GM12878 (cell line): ENCODE measurements around the gene OTX2. TPM values are rescaled to one million over a fixed set of nuclear protein-coding genes. Genes with fewer than 3 reads are reported as not detected.

ENCODE experiments used
- ATAC-seq: fragments of 200-7000 bp; cut with Tn5 transposase; 3 replicates; pipeline ENCODE4 v1.9.1; 2020; ENCODE audit warnings: mild to moderate bottlenecking, moderate library complexity
- BruUV-seq: library from RNA; stranded (reverse); fragments of 400-500 nt; replicated peaks from 2 replicates; lab custom pipeline; 2021; lab: Mats Ljungman, UMichigan
- CTCF ChIA-PET: fragments of 300-600 bp; sonication (Branson Sonifier 250); formaldehyde crosslinking; extraction: SDS; loops from one replicate; lab custom pipeline; 2021; ENCODE audit warnings: inconsistent platforms; lab: Yijun Ruan, JAX
- POLR2A ChIA-PET: fragments of 350-600 bp; formaldehyde crosslinking; extraction: SDS; loops from one replicate; lab custom pipeline; 2021; ENCODE audit warnings: inconsistent platforms; lab: Charles Lee
- RAD21 ChIA-PET: fragments of 300-600 bp; sonication (Branson Sonifier 250); formaldehyde crosslinking; loops from one replicate; lab custom pipeline; 2023; ENCODE audit warnings: antibody characterized with exemption; ENCODE audit not compliant: unreplicated experiment; lab: Charles Lee
- SMC1A ChIA-PET: fragments of 300-600 bp; sonication (Branson Sonifier 250); formaldehyde crosslinking; loops from one replicate; lab custom pipeline; 2023; ENCODE audit not compliant: unreplicated experiment, uncharacterized antibody; lab: Charles Lee
- DNase-seq: peaks from one replicate; pipeline ENCODE4 v3.0.0-alpha.2; 2011; ENCODE audit warnings: low read depth, low spot score
- FAIRE-seq: peaks from 3 replicates; lab custom pipeline; 2011; peaks lifted over from hg19 to GRCh38; lab: Jason Lieb, UNC
- H2AFZ ChIP-seq: 2 replicates; pipeline ENCODE4 v1.6.0; 2011; ENCODE audit warnings: low read depth, low read length, control low read depth; ENCODE audit not compliant: control insufficient read depth
- H3K27ac ChIP-seq: 2 replicates; pipeline ENCODE4 v1.5.1; 2011; ENCODE audit warnings: control low read depth; ENCODE audit not compliant: control insufficient read depth, insufficient read depth
- H3K27me3 ChIP-seq, 2 experiments: replicated peaks in 1 of 2; 2 replicates each; pipeline versions ENCODE4 v1.6.0 to v1.6.1; 2011; ENCODE audit warnings: low read length in 1 of 2; ENCODE audit not compliant: control insufficient read depth in 2 of 2, insufficient read depth in 2 of 2
- H3K36me3 ChIP-seq, 2 experiments: 2 replicates each; pipeline ENCODE4 v1.5.1; 2011; ENCODE audit warnings: low read length in 1 of 2; ENCODE audit not compliant: control insufficient read depth in 2 of 2, insufficient read depth in 2 of 2
- H3K4me1 ChIP-seq: 2 replicates; pipeline ENCODE4 v1.6.1; 2011; ENCODE audit warnings: mild to moderate bottlenecking, low read length, moderate library complexity, mixed read lengths; ENCODE audit not compliant: control insufficient read depth, insufficient read depth
- H3K4me2 ChIP-seq: 2 replicates; pipeline ENCODE4 v1.6.0; 2011; ENCODE audit warnings: control low read depth; ENCODE audit not compliant: control insufficient read depth, insufficient read depth
- H3K4me3 ChIP-seq: fragments of 200-600 bp; sonication (generic); 2 replicates; pipeline ENCODE4 v1.5.1; 2016
- H3K79me2 ChIP-seq: 2 replicates; pipeline ENCODE4 v1.6.0; 2011; ENCODE audit warnings: low read length; ENCODE audit not compliant: control insufficient read depth, insufficient read depth
- H3K9ac ChIP-seq: 2 replicates; pipeline ENCODE4 v1.8.0; 2011; ENCODE audit warnings: low read length, control low read depth, mixed read lengths; ENCODE audit not compliant: control insufficient read depth, insufficient read depth
- H3K9me3 ChIP-seq: replicated peaks from 3 replicates; pipeline ENCODE4 v1.5.1; 2011; ENCODE audit warnings: mild to moderate bottlenecking, low read length; ENCODE audit not compliant: control insufficient read depth, insufficient read depth
- H4K20me1 ChIP-seq: 2 replicates; pipeline ENCODE4 v1.6.0; 2011; ENCODE audit not compliant: control insufficient read depth, insufficient read depth
- ATF7 ChIP-seq: fragments of 450-650 bp; IDR thresholded peaks from 2 replicates; pipeline ENCODE4 v1.6.1; 2016; ENCODE audit warnings: low read depth, mild to moderate bottlenecking
- CHD1 ChIP-seq: IDR thresholded peaks from 2 replicates; pipeline ENCODE4 v1.6.1; 2012; ENCODE audit warnings: low read depth, low read length, improper control_type of control experiment
- IKZF1 ChIP-seq: fragments of 450-650 bp; conservative IDR thresholded peaks from 2 replicates; pipeline ENCODE4 v1.6.1; 2017; ENCODE audit warnings: antibody characterized with exemption, mild to moderate bottlenecking
- KAT2A ChIP-seq: conservative IDR thresholded peaks from 2 replicates; pipeline ENCODE4 v1.6.1; 2011; ENCODE audit warnings: low read depth, low read length; ENCODE audit not compliant: control insufficient read depth
- KDM1A ChIP-seq: fragments of 200-600 bp; sonication (generic); IDR thresholded peaks from 2 replicates; pipeline ENCODE4 v1.6.1; 2016; ENCODE audit warnings: borderline replicate concordance
- LARP7 ChIP-seq: fragments of 450-650 bp; IDR thresholded peaks from 2 replicates; pipeline ENCODE4 v1.6.1; 2017; ENCODE audit warnings: mild to moderate bottlenecking
- NFYB ChIP-seq: IDR thresholded peaks from 2 replicates; pipeline ENCODE4 v1.6.1; 2011; ENCODE audit warnings: low read depth, mild to moderate bottlenecking, low read length, improper control_type of control experiment, moderate library complexity; ENCODE audit not compliant: insufficient read depth
- NRF1 ChIP-seq: conservative IDR thresholded peaks from 2 replicates; pipeline ENCODE4 v1.6.1; 2011; ENCODE audit warnings: mild to moderate bottlenecking, low read depth, low read length, improper control_type of control experiment
- RFX5 ChIP-seq: IDR thresholded peaks from 2 replicates; pipeline ENCODE4 v1.6.1; 2011; ENCODE audit warnings: low read depth, low read length, improper control_type of control experiment
- SMC3 ChIP-seq: IDR thresholded peaks from 2 replicates; pipeline ENCODE4 v1.6.1; 2011; ENCODE audit warnings: low read length, improper control_type of control experiment, borderline replicate concordance
- TAF1 ChIP-seq: IDR thresholded peaks from 2 replicates; pipeline ENCODE4 v1.6.1; 2011; ENCODE audit warnings: mild to moderate bottlenecking, low read depth, low read length, borderline replicate concordance
- TCF3 ChIP-seq: IDR thresholded peaks from 2 replicates; pipeline ENCODE4 v1.6.1; 2012; ENCODE audit warnings: low read depth, mild to moderate bottlenecking, low read length, borderline replicate concordance; ENCODE audit not compliant: insufficient read depth
- WRNIP1 ChIP-seq: IDR thresholded peaks from 2 replicates; pipeline ENCODE4 v1.6.1; 2011; ENCODE audit warnings: low read depth, low read length, improper control_type of control experiment, borderline replicate concordance
- YBX1 ChIP-seq: fragments of 450-650 bp; IDR thresholded peaks from 2 replicates; pipeline ENCODE4 v1.6.1; 2016; ENCODE audit warnings: antibody characterized with exemption
- YY1 ChIP-seq: IDR thresholded peaks from 2 replicates; pipeline ENCODE4 v1.6.1; 2011; ENCODE audit warnings: low read depth, mild to moderate bottlenecking, low read length
- ZNF217 ChIP-seq: fragments of 450-650 bp; IDR thresholded peaks from 2 replicates; pipeline ENCODE4 v1.6.1; 2017; ENCODE audit warnings: antibody characterized with exemption, mild to moderate bottlenecking
- WGBS: methylation state at CpG from one replicate; pipeline ENCODE4 v1.1.6; 2016; ENCODE audit warnings: low lambda C conversion rate; ENCODE audit not compliant: insufficient replicate concordance, insufficient coverage; ENCODE audit errors: missing lambda C conversion rate; 5-methylcytosine and 5-hydroxymethylcytosine counted together
- in situ Hi-C: fragments of 300-500 bp; cut with MboI; formaldehyde crosslinking; loops from 9 replicates; pipeline ENCODE4 v1.14.3; 2018; ENCODE audit warnings: mixed read lengths
- intact Hi-C: fragments of 100-400 bp; cut with micrococcal nuclease; formaldehyde crosslinking; loops from one replicate; pipeline ENCODE4 v1.14.2; 2022; ENCODE audit not compliant: unreplicated experiment
- polyA plus RNA-seq, 11 experiments: library from polyadenylated mRNA; depleted of rRNA in 4 of 11; unstranded in 6 of 11; stranded (reverse) in 5 of 11; fragments of >200 nt; fragmentation: Nextera tagmentation in 4 of 11; fragmentation: Illumina TruSeq in 1 of 11; extraction: Ambion mirVana in 4 of 11; extraction: Trizol in 1 of 11; gene quantifications; 1 replicate in 1 of 11; 2 replicates in 10 of 11; pipeline versions ENCODE4 v1.2.1 to v1.2.3, GENCODE V29; 2011 to 2016; ENCODE audit warnings: inconsistent platforms in 2 of 11, missing spikeins in 2 of 11, low read depth in 1 of 11
- total RNA-seq, 4 experiments: library from RNA; depleted of rRNA in 3 of 4; stranded (reverse); fragments of >200 nt in 3 of 4; fragmentation: Illumina TruSeq in 1 of 4; extraction: Trizol in 1 of 4; gene quantifications; 2 replicates each; pipeline versions ENCODE4 v1.2.1 to v1.2.3, GENCODE V29; 2013 to 2021
- TF ChIP-seq, protein P1 (sequence below): fragments of 450-650 bp; formaldehyde crosslinking; IDR thresholded peaks from 2 replicates; pipeline ENCODE4 v1.5.0; 2022; ENCODE audit warnings: mild to moderate bottlenecking, missing genetic modification characterization
- TF ChIP-seq, protein P2 (sequence below): fragments of 150-350 bp; IDR thresholded peaks from 2 replicates; pipeline ENCODE4 v1.6.1; 2016; ENCODE audit warnings: low read depth, low read length
- TF ChIP-seq, protein P3 (sequence below): IDR thresholded peaks from 2 replicates; pipeline ENCODE4 v1.6.1; 2012; ENCODE audit warnings: low read length, inconsistent platforms

Gene OTX2
- total and polyA plus RNA-seq, 10 of the 15 experiments (the other 5 are each of a cell fraction or from before 2014, with no cell fraction given): not detected

DNA sequence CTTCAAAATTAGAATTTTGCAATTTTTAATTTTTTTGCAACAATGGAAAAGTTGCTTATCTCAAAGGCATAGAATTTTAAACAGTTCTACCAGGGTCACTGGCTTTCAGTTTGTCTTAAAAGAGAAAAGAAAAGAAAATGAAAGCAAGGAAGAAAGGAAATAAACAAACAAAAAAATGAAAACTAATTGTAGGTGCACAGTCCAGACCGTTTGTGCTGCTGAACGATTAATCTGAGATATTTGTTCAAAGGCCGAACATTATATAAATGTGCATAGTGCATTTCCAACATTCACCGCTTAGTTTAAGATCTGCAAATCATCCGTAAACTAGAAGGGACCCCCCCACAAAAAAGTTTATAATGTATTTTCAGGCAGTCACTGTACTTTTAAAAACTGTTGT, 5.5 kb upstream of the OTX2 start:
- ATAC-seq (no peak), FAIRE-seq (no peak), DNase-seq (no peak)
- no peak overlapping the region for H2AFZ ChIP-seq
- no peaks in the 10 kb centered on the region for H3K79me2 ChIP-seq
- no peak overlapping the region for H3K27ac ChIP-seq
- no peaks in the 10 kb centered on the region for H3K36me3 ChIP-seq
- BruUV-seq: no TSS peak
- ChIA-PET CTCF (no interaction called here), SMC1A (no interaction called here), POLR2A (no interaction called here), RAD21 (no interaction called here)
- no peaks in the 10 kb centered on the region for H3K4me1 ChIP-seq
- no peaks in the 10 kb centered on the region for H3K9me3 ChIP-seq
- intact Hi-C loops (no loop called here), in situ Hi-C loops (no loop called here)
- H3K27me3 ChIP-seq: peaks cover 5 to 17% of the 10 kb centered on the region in 2 experiments; a peak in 3 of 4 replicates
- H3K4me3 ChIP-seq: no peak overlapping the region
- TF ChIP-seq WRNIP1 (no peak), KDM1A (no peak), YY1 (no peak), ZNF217 (no peak), YBX1 (no peak), LARP7 (no peak), TCF3 (no peak), IKZF1 (no peak), NFYB (no peak), CHD1 (no peak), TAF1 (no peak), KAT2A (no peak), NRF1 (no peak), SMC3 (no peak), ATF7 (no peak), RFX5 (no peak)
- TF ChIP-seq, protein P1, sequence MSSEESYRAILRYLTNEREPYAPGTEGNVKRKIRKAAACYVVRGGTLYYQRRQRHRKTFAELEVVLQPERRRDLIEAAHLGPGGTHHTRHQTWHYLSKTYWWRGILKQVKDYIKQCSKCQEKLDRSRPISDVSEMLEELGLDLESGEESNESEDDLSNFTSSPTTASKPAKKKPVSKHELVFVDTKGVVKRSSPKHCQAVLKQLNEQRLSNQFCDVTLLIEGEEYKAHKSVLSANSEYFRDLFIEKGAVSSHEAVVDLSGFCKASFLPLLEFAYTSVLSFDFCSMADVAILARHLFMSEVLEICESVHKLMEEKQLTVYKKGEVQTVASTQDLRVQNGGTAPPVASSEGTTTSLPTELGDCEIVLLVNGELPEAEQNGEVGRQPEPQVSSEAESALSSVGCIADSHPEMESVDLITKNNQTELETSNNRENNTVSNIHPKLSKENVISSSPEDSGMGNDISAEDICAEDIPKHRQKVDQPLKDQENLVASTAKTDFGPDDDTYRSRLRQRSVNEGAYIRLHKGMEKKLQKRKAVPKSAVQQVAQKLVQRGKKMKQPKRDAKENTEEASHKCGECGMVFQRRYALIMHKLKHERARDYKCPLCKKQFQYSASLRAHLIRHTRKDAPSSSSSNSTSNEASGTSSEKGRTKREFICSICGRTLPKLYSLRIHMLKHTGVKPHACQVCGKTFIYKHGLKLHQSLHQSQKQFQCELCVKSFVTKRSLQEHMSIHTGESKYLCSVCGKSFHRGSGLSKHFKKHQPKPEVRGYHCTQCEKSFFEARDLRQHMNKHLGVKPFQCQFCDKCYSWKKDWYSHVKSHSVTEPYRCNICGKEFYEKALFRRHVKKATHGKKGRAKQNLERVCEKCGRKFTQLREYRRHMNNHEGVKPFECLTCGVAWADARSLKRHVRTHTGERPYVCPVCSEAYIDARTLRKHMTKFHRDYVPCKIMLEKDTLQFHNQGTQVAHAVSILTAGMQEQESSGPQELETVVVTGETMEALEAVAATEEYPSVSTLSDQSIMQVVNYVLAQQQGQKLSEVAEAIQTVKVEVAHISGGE: no peak
- TF ChIP-seq, protein P2, sequence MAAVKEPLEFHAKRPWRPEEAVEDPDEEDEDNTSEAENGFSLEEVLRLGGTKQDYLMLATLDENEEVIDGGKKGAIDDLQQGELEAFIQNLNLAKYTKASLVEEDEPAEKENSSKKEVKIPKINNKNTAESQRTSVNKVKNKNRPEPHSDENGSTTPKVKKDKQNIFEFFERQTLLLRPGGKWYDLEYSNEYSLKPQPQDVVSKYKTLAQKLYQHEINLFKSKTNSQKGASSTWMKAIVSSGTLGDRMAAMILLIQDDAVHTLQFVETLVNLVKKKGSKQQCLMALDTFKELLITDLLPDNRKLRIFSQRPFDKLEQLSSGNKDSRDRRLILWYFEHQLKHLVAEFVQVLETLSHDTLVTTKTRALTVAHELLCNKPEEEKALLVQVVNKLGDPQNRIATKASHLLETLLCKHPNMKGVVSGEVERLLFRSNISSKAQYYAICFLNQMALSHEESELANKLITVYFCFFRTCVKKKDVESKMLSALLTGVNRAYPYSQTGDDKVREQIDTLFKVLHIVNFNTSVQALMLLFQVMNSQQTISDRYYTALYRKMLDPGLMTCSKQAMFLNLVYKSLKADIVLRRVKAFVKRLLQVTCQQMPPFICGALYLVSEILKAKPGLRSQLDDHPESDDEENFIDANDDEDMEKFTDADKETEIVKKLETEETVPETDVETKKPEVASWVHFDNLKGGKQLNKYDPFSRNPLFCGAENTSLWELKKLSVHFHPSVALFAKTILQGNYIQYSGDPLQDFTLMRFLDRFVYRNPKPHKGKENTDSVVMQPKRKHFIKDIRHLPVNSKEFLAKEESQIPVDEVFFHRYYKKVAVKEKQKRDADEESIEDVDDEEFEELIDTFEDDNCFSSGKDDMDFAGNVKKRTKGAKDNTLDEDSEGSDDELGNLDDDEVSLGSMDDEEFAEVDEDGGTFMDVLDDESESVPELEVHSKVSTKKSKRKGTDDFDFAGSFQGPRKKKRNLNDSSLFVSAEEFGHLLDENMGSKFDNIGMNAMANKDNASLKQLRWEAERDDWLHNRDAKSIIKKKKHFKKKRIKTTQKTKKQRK: no peak
- TF ChIP-seq, protein P3, sequence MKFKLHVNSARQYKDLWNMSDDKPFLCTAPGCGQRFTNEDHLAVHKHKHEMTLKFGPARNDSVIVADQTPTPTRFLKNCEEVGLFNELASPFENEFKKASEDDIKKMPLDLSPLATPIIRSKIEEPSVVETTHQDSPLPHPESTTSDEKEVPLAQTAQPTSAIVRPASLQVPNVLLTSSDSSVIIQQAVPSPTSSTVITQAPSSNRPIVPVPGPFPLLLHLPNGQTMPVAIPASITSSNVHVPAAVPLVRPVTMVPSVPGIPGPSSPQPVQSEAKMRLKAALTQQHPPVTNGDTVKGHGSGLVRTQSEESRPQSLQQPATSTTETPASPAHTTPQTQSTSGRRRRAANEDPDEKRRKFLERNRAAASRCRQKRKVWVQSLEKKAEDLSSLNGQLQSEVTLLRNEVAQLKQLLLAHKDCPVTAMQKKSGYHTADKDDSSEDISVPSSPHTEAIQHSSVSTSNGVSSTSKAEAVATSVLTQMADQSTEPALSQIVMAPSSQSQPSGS: no peak
- H3K4me2 ChIP-seq: no peak overlapping the region
- no peak overlapping the region for H3K9ac ChIP-seq
- H4K20me1 ChIP-seq: no peaks in the 10 kb centered on the region
- 11% methylated on average over 5 of the region's 5 CpGs for WGBS
